GM19452 (cell line): ENCODE data around the gene FAHD1.

Source experiments
- ATAC-seq: cut with Tn5 transposase; IDR thresholded peaks from one replicate; pipeline ENCODE4 v1.9.1; 2021; ENCODE audit not compliant: unreplicated experiment

Gene FAHD1

GRCh38 chr16:1816396-1817275 is 10.4 kb upstream of the FAHD1 start:
- no peak for ATAC-seq

- ATAC-seq = no peak
Observed at GRCh38 chr16:1817276-1817589, 9.8 kb upstream of the FAHD1 start.

- ATAC-seq = no peak
Observed at GRCh38 chr16:1817716-1818115, 9.3 kb upstream of the FAHD1 start.

- no peak for ATAC-seq
Observed at GRCh38 chr16:1818204-1818872, 8.7 kb upstream of the FAHD1 start.

- no peak for ATAC-seq
Observed at GRCh38 chr16:1818873-1819525, 8.0 kb upstream of the FAHD1 start.

- ATAC-seq = no peak
Observed at GRCh38 chr16:1819611-1820010, 7.4 kb upstream of the FAHD1 start.

GRCh38 chr16:1820096-1820945 is 6.7 kb upstream of the FAHD1 start:
- ATAC-seq = no peak

- no peak for ATAC-seq
Observed at GRCh38 chr16:1820946-1821290, 6.1 kb upstream of the FAHD1 start.

- ATAC-seq = no peak
Observed at GRCh38 chr16:1821861-1822611, 5.0 kb upstream of the FAHD1 start.

GRCh38 chr16:1822801-1823200 is 4.2 kb upstream of the FAHD1 start:
- ATAC-seq = no peak

GRCh38 chr16:1823821-1824220 is 3.2 kb upstream of the FAHD1 start:
- ATAC-seq = no peak

- no peak for ATAC-seq
Observed at GRCh38 chr16:1825381-1825863, 1.6 kb upstream of the FAHD1 start.

- ATAC-seq = peak; percentile 51
Observed at GRCh38 chr16:1825864-1826690, 929 bp upstream of the FAHD1 start.

- no peak for ATAC-seq
Observed at GRCh38 chr16:1828645-1829410, 1.8 kb downstream of the FAHD1 start.

GRCh38 chr16:1830213-1830612 is 3.2 kb downstream of the FAHD1 start:
- ATAC-seq = no peak

GRCh38 chr16:1831186-1832075 is 4.4 kb downstream of the FAHD1 start:
- ATAC-seq = no peak

- no peak for ATAC-seq
Observed at GRCh38 chr16:1832838-1833454, 5.9 kb downstream of the FAHD1 start.
